Kidney glomerular epithelial cell (primary cell): ENCODE data around the gene FLT3LG.
"Not testable (repeated sequence)": the region's sequence is repeated elsewhere in the genome, so short reads cannot be mapped to it uniquely, and the experiment has no call there.

Experiments used
- DNase-seq: peaks from one replicate; lab custom pipeline; 2025; lab: John Stamatoyannopoulos, UW

Gene FLT3LG

DNA sequence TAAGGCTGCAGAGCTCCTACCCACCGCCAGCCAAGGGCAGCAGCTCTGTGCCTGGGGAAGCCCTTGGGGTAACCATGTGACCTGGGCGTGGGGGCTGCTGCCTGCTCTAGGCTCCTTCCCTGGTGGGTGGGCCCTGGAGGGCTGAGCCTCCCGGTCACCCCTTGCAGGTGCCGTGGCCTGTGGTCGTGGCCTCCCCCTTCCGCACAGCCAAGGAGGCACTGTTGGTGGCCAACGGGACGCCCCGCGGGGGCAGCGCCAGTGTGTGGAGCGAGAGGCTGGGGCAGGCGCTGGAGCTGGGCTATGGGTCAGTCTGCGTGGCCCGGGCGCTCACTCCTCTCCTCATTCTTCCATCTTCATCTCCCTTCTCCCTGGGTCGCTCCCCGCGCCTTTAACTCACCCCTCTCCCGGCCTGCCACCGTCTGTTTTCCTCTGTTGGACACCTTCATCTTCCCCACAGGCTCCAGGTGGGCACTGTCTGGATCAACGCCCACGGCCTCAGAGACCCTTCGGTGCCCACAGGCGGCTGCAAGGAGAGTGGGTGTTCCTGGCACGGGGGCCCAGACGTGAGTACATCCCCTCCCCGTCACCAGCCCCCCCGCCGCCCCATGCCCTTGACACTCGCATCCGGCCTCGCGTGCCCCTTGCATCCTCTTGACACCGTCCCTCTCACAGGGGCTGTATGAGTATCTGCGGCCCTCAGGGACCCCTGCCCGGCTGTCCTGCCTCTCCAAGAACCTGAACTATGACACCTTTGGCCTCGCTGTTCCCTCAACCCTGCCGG is 9.9 kb upstream of the FLT3LG start:
- DNase-seq = no peak

DNA sequence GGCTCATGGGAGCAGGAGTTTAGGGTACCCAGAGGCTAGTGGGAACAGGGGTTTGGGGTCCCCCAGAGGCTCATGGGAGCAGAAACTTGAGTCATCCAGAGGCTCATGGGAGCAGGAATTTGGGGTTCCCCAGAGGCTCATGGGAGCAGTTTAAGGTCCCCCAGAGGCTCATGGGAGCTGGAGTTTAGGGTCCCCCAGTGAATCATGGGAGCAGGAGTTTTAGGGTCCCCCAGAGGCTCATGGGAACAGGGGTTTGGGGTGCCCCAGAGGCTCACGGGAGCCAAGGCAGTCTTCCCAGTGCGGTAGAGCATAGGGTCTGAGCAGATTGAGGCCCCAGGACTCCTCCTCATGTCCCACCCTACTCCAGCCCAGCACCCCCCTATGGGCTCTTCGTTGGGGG is 8.6 kb upstream of the FLT3LG start:
- no peak for DNase-seq

DNA sequence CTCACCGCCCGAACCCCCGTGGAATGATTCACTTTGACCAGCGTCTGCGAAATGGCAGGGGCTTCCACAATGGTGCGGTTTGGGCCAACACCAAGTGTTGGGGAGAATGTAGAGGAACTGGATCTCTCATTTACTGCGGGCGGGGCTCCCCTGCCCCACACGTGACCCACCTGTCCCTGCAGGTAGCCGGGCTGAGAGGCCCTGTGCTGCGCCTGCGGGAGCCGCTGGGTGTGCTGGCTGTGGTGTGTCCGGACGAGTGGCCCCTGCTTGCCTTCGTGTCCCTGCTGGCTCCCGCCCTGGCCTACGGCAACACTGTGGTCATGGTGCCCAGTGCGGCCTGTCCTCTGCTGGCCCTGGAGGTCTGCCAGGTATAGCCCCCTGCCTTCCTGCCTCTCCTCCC is 5.8 kb upstream of the FLT3LG start:
- DNase-seq = no peak

DNA sequence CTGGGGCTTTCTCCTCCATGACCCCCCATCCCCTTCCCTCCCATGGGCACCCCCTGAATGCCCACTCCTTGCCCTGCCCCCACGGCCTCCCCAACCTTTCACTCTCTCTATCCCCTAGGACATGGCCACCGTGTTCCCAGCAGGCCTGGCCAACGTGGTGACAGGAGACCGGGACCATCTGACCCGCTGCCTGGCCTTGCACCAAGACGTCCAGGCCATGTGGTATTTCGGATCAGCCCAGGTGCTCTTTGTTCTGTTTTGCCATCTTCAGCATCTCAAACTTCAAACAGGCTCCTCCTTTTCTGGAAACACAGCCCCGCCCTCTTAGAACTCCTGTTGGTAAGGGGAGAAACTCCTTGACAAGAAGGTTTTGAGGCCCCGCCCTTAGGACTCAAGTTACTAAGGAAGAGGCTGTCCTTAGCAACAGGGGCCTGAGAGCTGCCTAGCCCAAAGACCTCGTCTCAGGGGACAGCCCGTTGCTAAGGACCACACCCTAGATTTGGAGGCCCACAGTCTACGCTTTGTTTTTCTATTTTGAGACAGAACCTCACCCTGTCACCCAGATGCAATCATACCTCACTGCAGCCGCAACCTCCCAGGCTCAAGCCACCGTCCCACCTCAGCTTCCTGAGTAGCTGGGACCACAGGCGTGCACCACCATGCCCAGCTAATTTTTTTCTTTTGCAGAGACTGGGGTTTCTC is 5.1 kb upstream of the FLT3LG start:
- DNase-seq = no peak

DNA sequence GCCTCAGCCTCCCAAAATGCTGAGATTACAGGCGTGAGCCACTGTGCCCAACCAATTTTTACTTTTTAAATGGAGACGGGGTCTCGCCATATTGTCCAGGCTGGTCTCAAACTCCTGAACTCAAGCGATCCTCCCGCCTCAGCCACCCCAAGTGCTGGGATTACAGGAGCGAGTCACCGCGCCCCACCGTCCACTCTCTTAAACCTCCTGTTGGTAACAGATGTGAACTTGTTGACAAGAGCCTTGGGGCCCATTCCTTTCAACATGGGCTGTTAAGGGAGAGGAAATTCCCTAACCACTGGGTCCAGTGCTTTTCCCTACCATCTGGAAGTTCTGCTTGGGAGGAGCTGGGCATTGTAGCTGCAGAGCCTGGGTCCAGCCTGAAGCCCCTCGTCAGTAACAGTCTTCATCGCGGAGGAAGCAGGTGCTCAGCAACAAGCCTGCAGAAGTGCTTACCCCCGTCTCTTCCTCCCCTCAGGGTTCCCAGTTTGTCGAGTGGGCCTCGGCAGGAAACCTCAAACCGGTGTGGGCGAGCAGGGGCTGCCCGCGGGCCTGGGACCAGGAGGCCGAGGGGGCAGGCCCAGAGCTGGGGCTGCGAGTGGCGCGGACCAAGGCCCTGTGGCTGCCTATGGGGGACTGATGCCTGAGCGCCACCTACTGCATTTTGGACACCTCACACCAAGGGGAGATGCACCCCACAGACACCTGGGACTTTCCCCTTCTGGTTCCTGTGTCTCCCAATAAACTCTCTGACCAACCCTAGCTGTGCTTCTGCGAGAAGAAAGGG is 4.0 kb upstream of the FLT3LG start:
- no peak for DNase-seq

DNA sequence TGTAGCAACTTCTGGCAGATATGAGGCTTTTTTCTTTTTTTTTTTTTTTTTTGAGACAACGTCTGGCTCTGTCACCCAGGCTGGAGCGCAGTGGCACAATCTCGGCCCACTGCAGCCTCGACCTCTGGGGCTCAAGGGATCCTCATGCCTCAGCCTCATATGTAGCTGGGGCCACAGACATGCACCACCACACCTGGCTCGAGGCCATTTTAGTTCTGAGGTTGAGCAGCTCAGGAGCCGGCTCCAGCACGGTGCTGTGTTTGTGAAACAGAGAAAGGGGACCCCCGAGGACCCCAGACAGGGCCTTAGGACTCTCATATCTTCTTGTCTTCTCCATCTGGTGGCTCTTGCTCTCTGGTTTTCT is 3.4 kb upstream of the FLT3LG start:
- no peak for DNase-seq

DNA sequence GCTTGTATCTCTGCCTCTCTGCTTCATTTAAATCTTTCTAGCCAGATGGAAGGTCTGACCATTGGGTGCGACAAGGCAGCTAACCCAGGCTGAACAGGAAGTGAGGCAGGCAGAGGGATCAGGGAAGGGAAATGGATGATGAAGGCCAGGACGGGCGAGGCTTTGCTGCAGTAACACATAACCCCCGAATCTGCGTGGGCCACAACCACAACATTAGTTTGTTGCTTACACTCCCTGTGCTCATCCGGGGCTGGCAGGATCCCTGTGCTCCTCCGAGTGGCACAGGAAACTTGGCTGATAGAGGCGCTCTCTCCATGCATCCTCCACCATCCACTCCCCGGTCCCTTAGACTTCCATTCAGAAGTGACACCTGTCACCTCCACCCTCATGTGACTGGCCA is 1.1 kb upstream of the FLT3LG start:
- DNase-seq = no peak

DNA sequence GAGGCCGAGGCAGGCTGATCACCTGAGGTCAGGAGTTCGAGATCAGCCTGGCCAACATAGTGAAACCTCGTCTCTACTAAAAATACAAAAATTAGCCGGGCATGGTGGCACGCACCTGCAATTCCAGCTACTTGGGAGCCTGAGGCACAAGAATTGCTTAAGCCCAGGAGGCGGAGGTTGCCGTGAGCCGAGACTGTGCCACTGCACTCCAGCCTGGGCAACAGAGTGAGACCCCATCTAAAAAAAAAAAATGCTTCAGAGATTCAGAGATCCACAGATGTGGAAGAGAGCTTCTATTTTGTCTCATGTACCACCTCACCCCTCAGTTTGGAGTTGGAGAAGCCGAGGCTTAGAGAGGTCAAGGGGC is 531 bp upstream of the FLT3LG start:
- DNase-seq = not testable (repeated sequence)

DNA sequence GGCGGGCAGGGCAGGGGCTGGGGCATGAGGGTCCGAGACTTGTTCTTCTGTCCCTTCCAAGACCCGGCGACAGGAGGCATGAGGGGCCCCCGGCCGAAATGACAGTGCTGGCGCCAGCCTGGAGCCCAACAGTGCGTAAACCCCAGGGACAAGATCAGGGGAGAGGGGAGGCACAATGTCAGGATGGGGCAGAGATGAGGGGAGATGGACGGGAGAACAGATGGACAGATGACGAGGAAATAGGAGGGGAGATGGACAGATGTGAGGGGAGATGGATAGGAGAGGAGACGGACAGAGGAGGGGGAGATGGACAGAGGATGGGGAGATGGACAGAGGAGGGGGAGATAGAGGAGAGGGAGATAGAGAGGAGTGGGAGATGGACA is 518 bp downstream of the FLT3LG start:
- no peak for DNase-seq

DNA sequence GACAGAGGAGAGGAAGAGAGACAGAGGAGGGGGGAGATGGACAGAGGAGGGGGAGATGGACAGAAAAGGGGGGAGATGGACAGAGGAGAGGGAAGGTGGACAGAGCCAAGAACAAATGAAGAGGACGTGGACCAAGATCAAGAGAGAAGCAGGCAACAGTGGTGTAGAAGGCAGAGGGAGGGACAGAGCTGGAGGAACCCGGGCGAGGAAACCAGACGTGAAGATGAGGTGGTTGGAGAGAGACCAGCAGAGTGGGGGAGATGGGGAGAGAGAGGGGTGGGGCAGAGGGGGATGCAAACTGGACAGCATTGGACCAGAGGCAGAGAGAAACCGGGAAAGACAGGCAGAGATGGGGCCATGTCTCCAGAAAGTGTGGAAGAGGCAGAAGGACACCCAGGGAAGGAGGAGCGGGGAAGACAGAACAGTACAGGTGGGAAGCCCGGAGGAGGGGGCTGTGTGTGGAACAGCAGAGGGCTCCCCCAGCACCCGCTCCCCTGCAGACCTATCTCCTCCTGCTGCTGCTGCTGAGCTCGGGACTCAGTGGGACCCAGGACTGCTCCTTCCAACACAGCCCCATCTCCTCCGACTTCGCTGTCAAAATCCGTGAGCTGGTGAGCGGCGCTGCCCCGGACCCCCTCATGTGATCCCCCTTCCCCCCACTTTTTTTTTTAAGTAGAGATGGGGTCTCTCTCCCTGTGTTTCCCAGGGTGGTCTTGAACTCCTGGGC is 1.3 kb downstream of the FLT3LG start:
- no peak for DNase-seq

DNA sequence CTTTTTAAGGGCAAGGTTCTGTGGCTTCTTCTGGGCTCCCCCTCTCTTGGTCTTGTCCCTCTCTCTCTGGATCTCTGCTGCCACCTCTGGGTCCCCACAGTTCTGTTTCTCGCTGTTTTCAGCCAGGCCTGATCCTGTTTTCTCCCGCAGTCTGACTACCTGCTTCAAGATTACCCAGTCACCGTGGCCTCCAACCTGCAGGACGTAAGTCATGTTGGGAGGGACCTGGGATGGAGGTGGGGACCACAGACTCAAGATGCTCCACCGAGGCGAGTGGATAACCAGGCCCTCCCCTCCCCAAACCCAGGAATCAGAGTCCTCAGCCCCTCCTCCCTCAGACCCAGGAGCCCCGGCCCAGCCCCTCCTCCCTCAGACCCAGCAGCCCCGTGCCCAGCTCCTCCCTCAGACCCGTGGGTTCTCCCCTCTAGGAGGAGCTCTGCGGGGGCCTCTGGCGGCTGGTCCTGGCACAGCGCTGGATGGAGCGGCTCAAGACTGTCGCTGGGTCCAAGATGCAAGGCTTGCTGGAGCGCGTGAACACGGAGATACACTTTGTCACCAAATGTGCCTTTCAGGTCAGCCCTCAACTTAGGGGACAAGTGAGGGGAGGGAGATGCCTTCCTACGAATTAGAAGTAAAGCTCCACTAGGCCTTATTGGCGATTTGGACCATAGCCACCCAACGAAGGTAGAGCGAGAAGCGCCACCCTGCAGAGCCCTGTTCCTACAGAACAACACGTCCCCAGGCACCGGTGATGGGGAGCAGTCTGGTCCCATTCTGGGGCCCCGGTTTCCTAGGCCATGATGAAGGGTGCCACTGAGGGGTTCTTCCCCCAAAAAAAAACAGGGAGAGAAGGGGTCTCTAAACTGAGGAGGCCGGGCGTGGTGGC is 2.2 kb downstream of the FLT3LG start:
- no peak for DNase-seq

DNA sequence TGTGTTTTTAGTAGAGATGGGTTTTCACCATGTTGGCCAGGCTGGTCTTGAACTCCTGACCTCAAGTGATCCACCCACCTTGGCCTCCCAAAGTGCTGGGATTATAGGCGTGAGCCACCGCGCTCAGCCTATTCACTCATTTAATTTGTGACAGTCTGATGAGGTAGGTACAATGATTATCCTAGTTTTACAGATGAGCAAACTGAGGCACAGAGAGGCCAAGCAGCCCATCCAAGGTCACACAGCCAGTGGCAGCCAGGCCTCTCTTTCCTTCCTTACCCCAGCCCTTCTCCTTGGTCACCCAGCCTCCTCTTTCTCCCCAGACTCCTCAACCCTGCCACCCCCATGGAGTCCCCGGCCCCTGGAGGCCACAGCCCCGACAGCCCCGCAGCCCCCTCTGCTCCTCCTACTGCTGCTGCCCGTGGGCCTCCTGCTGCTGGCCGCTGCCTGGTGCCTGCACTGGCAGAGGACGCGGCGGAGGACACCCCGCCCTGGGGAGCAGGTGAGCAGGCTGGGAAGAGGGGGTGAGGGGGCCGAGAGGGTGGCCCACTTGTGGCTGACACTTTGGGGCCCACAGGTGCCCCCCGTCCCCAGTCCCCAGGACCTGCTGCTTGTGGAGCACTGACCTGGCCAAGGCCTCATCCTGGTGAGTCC is 6.1 kb downstream of the FLT3LG start:
- DNase-seq = no peak

DNA sequence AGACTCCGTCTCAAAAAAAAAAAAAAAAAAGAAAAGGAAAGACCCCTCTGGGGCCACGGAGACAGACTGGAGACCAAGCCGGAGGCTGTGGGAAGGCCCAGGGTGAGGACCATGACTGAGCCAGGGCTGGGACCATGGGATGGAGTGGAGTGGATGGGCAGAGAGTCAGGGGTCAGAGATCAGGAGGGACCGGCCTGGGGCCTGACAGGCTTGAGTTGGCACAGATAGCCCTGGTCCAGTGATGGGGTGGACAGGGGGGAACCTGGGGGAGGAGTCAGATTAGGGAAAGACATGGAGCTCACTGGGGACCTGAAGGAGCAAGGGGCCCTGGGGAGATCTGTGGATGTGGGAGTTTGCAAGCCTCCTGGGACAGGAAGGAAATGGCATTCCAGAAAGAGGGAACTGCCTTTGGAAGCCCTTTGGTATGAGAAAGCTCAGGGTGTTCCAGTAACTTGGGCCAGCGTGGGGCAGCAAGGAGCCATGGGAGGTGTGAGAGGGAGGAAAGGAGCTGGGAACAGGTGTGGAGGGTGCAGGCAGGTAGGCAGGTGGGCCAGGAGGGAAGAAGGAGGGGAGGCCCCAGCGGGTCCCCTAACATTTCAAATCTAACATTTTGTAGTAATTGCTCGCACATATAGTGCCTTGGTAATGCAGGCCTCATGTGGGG is 7.1 kb downstream of the FLT3LG start:
- DNase-seq = no peak

DNA sequence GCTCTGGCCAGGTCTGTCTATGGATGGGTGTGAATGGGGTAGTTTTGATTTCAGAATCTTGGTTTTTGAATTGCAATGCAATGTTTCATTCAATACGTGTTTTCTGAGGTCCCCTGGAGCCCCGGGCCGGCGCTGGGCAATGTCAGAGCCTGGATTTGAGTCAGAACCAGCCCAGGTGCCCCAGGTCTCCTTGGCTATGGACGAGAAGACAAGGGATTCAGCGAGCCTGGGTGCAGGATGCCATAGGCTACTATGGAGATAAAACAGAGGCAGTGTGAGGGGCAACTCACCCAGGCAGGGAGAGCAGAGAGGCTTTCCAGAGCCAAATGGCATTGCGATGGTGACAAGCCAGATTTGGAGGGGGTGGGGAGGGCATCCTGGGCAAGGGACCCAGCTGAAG is 12.2 kb downstream of the FLT3LG start:
- no peak for DNase-seq

DNA sequence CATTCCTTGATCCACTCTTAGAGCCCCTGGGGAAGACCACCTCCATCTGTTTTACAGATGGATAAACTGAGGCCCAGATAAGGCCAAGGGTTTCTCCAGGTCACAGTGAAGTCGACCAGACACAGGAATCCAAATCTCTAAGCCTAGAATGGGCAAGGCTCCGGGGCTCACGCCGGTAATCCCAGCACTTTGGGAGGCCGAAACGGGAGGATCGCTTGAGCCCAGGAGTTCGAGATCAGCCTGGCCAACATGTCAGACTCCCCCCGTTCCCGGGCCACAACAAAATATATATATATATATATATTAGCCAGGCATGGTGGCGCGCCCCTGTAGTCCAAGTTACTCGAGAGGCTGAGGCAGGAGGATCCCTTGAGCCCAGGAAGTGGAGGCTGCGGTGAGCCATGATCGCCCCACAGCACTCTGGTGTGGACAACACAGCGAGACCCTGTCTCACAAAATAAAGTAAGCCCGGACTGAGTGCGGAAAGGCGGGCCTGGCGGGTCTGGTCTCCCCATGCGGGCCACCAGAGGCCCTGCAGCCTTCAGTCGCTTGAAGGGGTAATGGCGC is 12.8 kb downstream of the FLT3LG start:
- DNase-seq = no peak

DNA sequence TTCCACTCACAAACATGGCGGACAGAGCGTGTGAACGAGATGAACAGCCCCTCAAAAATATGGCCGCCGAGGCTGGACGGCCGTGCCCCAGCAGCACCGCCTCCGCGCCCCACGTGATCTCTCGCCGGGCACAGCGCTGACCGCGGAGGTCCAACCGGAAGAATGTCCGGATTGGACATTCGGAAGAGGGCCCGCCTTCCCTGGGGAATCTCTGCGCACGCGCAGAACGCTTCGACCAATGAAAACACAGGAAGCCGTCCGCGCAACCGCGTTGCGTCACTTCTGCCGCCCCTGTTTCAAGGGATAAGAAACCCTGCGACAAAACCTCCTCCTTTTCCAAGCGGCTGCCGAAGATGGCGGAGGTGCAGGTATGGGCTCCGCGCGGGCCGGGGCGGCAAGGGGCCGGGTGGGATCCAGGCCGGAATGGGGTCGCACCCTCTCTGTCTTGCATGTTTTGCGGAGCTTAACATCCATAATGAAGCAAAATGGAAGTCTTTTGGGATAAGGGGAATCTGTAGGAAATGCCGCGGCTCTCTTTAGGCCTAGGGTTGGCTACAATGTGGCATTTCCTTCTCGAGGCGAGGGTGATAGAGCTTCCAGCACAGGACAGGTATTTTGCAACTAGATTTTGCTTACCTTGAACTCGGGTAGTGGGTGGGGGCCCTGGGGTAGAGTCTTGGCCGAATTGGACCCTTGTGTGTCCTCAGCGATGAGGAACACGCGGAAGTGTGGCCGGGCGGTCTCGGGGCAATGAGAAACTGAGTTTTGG is 13.4 kb downstream of the FLT3LG start, which contains the start of gene RPL13A:
TSS of gene RPL13A (plus strand) at position 332 of the 769 bp plus-strand sequence. CDS start at position 354, 22 bp downstream.
- peak; percentile 95 for DNase-seq

DNA sequence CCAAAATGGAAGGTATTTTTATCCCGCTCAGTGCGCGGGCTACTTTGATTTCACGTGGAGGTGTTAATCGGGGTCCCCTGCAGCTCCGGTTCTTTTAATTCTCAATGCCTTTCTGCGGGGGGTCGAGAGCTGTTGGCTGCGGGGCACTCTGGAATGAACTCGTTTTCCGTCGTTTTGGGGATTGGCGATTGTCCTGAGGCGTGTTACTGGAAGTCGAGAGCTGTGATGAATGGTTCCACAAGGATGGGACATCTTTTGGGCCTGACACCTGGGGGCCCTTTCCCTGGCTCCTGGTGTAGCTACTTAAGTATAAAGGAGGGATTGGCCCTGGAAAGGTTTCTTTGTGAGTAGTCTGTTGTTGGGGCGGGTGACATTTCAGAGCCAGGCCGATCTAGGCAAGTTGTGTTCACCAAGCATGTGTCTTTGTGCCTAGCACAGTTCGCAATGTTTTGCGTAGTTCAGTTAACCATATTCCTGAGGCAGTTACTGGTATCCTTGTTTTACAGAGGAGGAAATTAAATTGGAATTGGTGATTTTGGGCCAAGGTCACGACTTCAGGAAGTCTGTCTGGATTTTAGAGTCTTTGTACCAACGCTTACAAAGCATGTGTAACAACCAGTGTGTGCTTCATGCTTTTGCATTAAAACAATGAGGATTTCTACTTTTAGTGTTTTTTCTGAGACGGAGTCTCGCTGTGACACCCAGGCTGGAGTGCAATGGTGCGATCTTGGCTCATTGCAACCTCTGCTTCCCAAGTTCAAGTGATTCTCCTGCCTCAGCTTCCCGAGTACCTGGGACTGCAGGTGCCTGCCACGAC is 14.2 kb downstream of the FLT3LG start:
- no peak for DNase-seq

DNA sequence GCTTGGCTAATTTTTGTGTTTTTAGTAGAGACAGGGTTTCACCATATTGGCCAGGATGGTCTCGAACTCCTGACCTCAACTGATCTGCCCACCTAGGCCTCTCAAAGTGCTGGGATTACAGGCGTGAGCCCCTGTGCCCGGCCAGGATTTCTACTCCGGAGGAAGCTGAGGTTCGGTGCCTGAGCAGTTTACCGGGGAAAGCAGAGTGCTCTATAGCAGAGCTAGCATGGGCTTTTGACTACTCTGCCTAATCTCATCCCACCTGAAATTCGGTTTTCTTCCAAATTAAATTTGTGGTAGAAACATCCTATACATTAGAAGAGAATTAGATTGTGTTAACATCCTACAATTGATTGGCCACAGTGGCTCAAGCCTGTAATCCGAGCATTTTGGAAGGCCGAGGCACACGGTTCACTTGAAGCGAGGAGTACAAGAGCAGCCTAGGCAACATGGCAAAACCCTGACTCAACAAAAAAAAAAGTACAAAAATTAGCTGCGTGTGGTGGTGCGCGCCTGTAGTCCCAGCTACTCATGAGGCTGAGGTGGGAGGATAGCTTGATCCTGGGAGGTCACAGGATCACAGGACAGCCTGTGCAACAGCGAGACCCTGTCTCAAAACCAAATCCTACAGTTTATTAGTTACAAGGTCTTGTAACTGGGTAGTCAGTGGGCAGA is 15.0 kb downstream of the FLT3LG start:
- DNase-seq = peak; percentile 37
